ENCODE results near the gene CCDC186. TPM values are rescaled to one million over a fixed set of nuclear protein-coding genes. Genes with fewer than 3 reads are reported as not detected.

Gene CCDC186
- total and polyA plus RNA-seq, 2 of the 13 experiments (the other 11 are each of a cell fraction or from before 2014, with no cell fraction given) = 4.2 to 11.8 TPM

GRCh38 chr10:114157912-114158311, 16.1 kb downstream of the CCDC186 start:
- in situ Hi-C loops (cut with HindIII; ENCODE audit: extremely low pct_ligation_motif_present, low pct_unique_long_range_greater_than_20kb) (no loop called here), intact Hi-C loops (cut with micrococcal nuclease; ENCODE audit: unreplicated experiment) (no loop called here)
- CTCF ChIA-PET (ENCODE audit: low intra/inter-chr PET ratio, low total read pairs) = no interaction called here
- DNase-seq (ENCODE audit: low spot score) (no peak), ATAC-seq (no peak), FAIRE-seq (no peak)
- TF ChIP-seq TAF1 (CRISPR knock-in tag; IDR thresholded peaks at IDR 0.05) (no peak), ZNF574 (CRISPR knock-in tag; IDR thresholded peaks at IDR 0.05) (peak; percentile 44; the same call in 1 of the 2 replicates)
- Histone ChIP-seq H2AFZ (ENCODE audit: low read length) (no peak overlapping the region), H3K4me3 (replicated peaks in 1 of 3; ENCODE audit: insufficient read depth in 1 of 3, low read depth in 2 of 3, low read length in 3 of 3) (no peak overlapping the region), H4K20me1 (ENCODE audit: insufficient read depth, low read length) (no peaks in the 10 kb centered on the region), H3K4me1 (ENCODE audit: insufficient read depth, low read length) (no peaks in the 10 kb centered on the region), H3K79me2 (ENCODE audit: insufficient read depth, low read length) (no peaks in the 10 kb centered on the region), H3K9me3 (ENCODE audit: low read length) (no peaks in the 10 kb centered on the region), H3K9ac (ENCODE audit: insufficient read depth, low read depth, low read length) (no peak overlapping the region), H3K4me2 (ENCODE audit: low read depth, low read length) (no peak overlapping the region), H3K27me3 (ENCODE audit: control insufficient read depth in 1 of 2, insufficient read depth in 2 of 2, low read length in 2 of 2) (no peaks in the 10 kb centered on the region), H3K27ac (ENCODE audit: extremely low read length, insufficient read depth, low read length) (no peak overlapping the region), H3K36me3 (replicated peaks in 1 of 2; ENCODE audit: control insufficient read depth in 1 of 2, insufficient read depth in 2 of 2, low read length in 2 of 2) (peaks cover 0 to 2% of the 10 kb centered on the region in 2 experiments; a peak in 2 of 5 replicates)
- WGBS (ENCODE audit: low lambda C conversion rate) = 93% methylated on average over 2 of the region's 2 CpGs
- no TSS peak for BruUV-seq (replicated peaks)
- POLR2A ChIA-PET = interaction anchor here (1.0 kb wide), 1 partner anchor 16 kb away, joined by 3 read pairs; the partner anchor contains the start of gene CCDC186

- no peak for ATAC-seq
- H2AFZ ChIP-seq (ENCODE audit: low read length) = no peak overlapping the region
- POLR2A ChIA-PET = no interaction called here
- in situ Hi-C loops (cut with HindIII; ENCODE audit: extremely low pct_ligation_motif_present, low pct_unique_long_range_greater_than_20kb) = no loop called here
- DNase-seq (ENCODE audit: low spot score) = no peak
- 90% methylated on average over 1 of the region's 1 CpG for whole genome bisulfite sequencing (ENCODE audit: low lambda C conversion rate)
- intact Hi-C loops (cut with micrococcal nuclease; ENCODE audit: unreplicated experiment) = no loop called here
- no peaks in the 10 kb centered on the region for H3K4me1 ChIP-seq (ENCODE audit: insufficient read depth, low read length)
- CTCF ChIA-PET (ENCODE audit: low intra/inter-chr PET ratio, low total read pairs) = no interaction called here
- no peaks in the 10 kb centered on the region for H3K79me2 ChIP-seq (ENCODE audit: insufficient read depth, low read length)
- H3K36me3 ChIP-seq (replicated peaks in 1 of 2; ENCODE audit: control insufficient read depth in 1 of 2, insufficient read depth in 2 of 2, low read length in 2 of 2) = peaks cover 3 to 14% of the 10 kb centered on the region in 2 experiments; a peak in 2 of 5 replicates
- H3K4me3 ChIP-seq (replicated peaks in 1 of 3; ENCODE audit: insufficient read depth in 1 of 3, low read depth in 2 of 3, low read length in 3 of 3) = no peak overlapping the region
- TF ChIP-seq BHLHE40 (IDR thresholded peaks at IDR 0.05; ENCODE audit: low read length) (no peak), ESRRA (CRISPR knock-in tag; IDR thresholded peaks at IDR 0.05; ENCODE audit: low read depth) (no peak), HNRNPK (IDR thresholded peaks at IDR 0.05; ENCODE audit: low read depth, low read length, poor library complexity, severe bottlenecking) (no peak), ZNF121 (CRISPR knock-in tag; IDR thresholded peaks at IDR 0.05) (no peak), SYNCRIP (IDR thresholded peaks at IDR 0.05; ENCODE audit: insufficient read depth, low read depth, low read length) (no peak), ZNF264 (CRISPR knock-in tag; IDR thresholded peaks at IDR 0.05) (no peak), POLR2G (IDR thresholded peaks at IDR 0.05; ENCODE audit: low read depth, low read length) (no peak), TP53 (CRISPR knock-in tag; conservative IDR thresholded peaks at IDR 0.05) (no peak), ZNF362 (CRISPR knock-in tag; IDR thresholded peaks at IDR 0.05; ENCODE audit: borderline replicate concordance) (no peak), ZNF513 (CRISPR knock-in tag; conservative IDR thresholded peaks at IDR 0.05) (no peak), NFE2L1 (CRISPR knock-in tag; IDR thresholded peaks at IDR 0.05; ENCODE audit: borderline replicate concordance) (no peak)
- no peaks in the 10 kb centered on the region for H3K27me3 ChIP-seq (ENCODE audit: control insufficient read depth in 1 of 2, insufficient read depth in 2 of 2, low read length in 2 of 2)
- H3K9me3 ChIP-seq (ENCODE audit: low read length) = no peaks in the 10 kb centered on the region
- no TSS peak for BruUV-seq (replicated peaks)
- no peaks in the 10 kb centered on the region for H4K20me1 ChIP-seq (ENCODE audit: insufficient read depth, low read length)
- FAIRE-seq = no peak
- H3K27ac ChIP-seq (ENCODE audit: extremely low read length, insufficient read depth, low read length) = no peak overlapping the region
- no peak overlapping the region for H3K4me2 ChIP-seq (ENCODE audit: low read depth, low read length)
- H3K9ac ChIP-seq (ENCODE audit: insufficient read depth, low read depth, low read length) = no peak overlapping the region
These were observed 22.1 kb downstream of the CCDC186 start for GRCh38 chr10:114151892-114152291.

Data from HepG2 (cell line).